H9 (cell line): ENCODE measurements around the gene SLC7A6. TPM values are rescaled to one million over a fixed set of nuclear protein-coding genes. Genes with fewer than 3 reads are reported as not detected.

Experiments used
- DNase-seq: peaks from one replicate; pipeline ENCODE4 v3.0.0-alpha.2; 2017
- H2AFZ ChIP-seq: one replicate; pipeline ENCODE4 v1.6.1; 2013; ENCODE audit warnings: mild to moderate bottlenecking, low read length, control low read depth, moderate library complexity
- H2AK5ac ChIP-seq: 2 replicates; pipeline ENCODE4 v1.6.1; 2013; ENCODE audit warnings: low read length, control low read depth, mixed read lengths; ENCODE audit not compliant: insufficient read length
- H2BK120ac ChIP-seq: one replicate; pipeline ENCODE4 v1.6.1; 2013; ENCODE audit warnings: low read depth, mild to moderate bottlenecking, low read length, control low read depth, inconsistent platforms; ENCODE audit not compliant: poor library complexity, severe bottlenecking
- H2BK12ac ChIP-seq: 2 replicates; pipeline ENCODE4 v1.6.1; 2013; ENCODE audit warnings: low read length, control low read depth, mixed read lengths, low read depth; ENCODE audit not compliant: insufficient read length
- H2BK15ac ChIP-seq: 2 replicates; pipeline ENCODE4 v1.6.1; 2013; ENCODE audit warnings: low read depth, low read length, control low read depth
- H2BK20ac ChIP-seq: one replicate; pipeline ENCODE4 v1.6.1; 2013; ENCODE audit warnings: low read depth, mild to moderate bottlenecking, low read length, control low read depth, inconsistent platforms; ENCODE audit not compliant: poor library complexity, severe bottlenecking
- H2BK5ac ChIP-seq: 2 replicates; pipeline ENCODE4 v1.6.1; 2013; ENCODE audit warnings: low read length, control low read depth, mixed read lengths; ENCODE audit not compliant: insufficient read length
- H3K14ac ChIP-seq: 2 replicates; pipeline ENCODE4 v1.6.1; 2013; ENCODE audit warnings: low read length, control low read depth; ENCODE audit not compliant: insufficient read depth
- H3K18ac ChIP-seq: 2 replicates; pipeline ENCODE4 v1.6.1; 2013; ENCODE audit warnings: low read depth, mild to moderate bottlenecking, mixed read lengths, low read length, control low read depth; ENCODE audit not compliant: insufficient read length
- H3K23ac ChIP-seq: 2 replicates; pipeline ENCODE4 v1.6.1; 2013; ENCODE audit warnings: low read length, control low read depth, mixed read lengths, low read depth; ENCODE audit not compliant: insufficient read length
- H3K23me2 ChIP-seq: 2 replicates; pipeline ENCODE4 v1.6.1; 2013; ENCODE audit warnings: low read depth, mild to moderate bottlenecking, mixed read lengths, low read length, control low read depth; ENCODE audit not compliant: insufficient read length, poor library complexity, severe bottlenecking
- H3K27ac ChIP-seq: 2 replicates; pipeline ENCODE4 v1.5.1; 2013; ENCODE audit warnings: low read length, control low read depth, mixed read lengths, low read depth; ENCODE audit not compliant: insufficient read length
- H3K27me3 ChIP-seq: 2 replicates; pipeline ENCODE4 v1.6.1; 2013; ENCODE audit warnings: low read length, control low read depth, inconsistent platforms; ENCODE audit not compliant: insufficient read depth
- H3K4ac ChIP-seq: 2 replicates; pipeline ENCODE4 v1.6.1; 2013; ENCODE audit warnings: low read depth, mild to moderate bottlenecking, control low read depth, inconsistent platforms, low read length, moderate library complexity
- H3K4me1 ChIP-seq: 2 replicates; pipeline ENCODE4 v1.6.1; 2013; ENCODE audit warnings: low read length, control low read depth, inconsistent platforms; ENCODE audit not compliant: insufficient read depth
- H3K4me2 ChIP-seq: 2 replicates; pipeline ENCODE4 v1.6.1; 2013; ENCODE audit warnings: low read length, control low read depth, mixed read lengths; ENCODE audit not compliant: insufficient read length, insufficient read depth
- H3K56ac ChIP-seq: 2 replicates; pipeline ENCODE4 v1.6.1; 2013; ENCODE audit warnings: low read depth, mild to moderate bottlenecking, mixed read lengths, low read length, control low read depth; ENCODE audit not compliant: insufficient read length
- H3K79me1 ChIP-seq: 2 replicates; pipeline ENCODE4 v1.6.1; 2013; ENCODE audit warnings: low read depth, mild to moderate bottlenecking, moderate library complexity, low read length, control low read depth, inconsistent platforms; ENCODE audit not compliant: insufficient read depth, poor library complexity, severe bottlenecking
- H3K79me2 ChIP-seq: 2 replicates; pipeline ENCODE4 v1.6.1; 2013; ENCODE audit warnings: low read length, control low read depth, inconsistent platforms; ENCODE audit not compliant: insufficient read depth
- H3K9ac ChIP-seq: 2 replicates; pipeline ENCODE4 v1.6.1; 2013; ENCODE audit warnings: low read length, control low read depth, mixed read lengths; ENCODE audit not compliant: insufficient read length; ENCODE audit errors: extremely low read depth
- H3K9me3 ChIP-seq: one replicate; pipeline ENCODE4 v1.6.1; 2013; ENCODE audit warnings: low read depth, low read length, inconsistent platforms; ENCODE audit not compliant: control insufficient read depth
- H3T11ph ChIP-seq: one replicate; pipeline ENCODE4 v1.6.1; 2013; ENCODE audit warnings: mild to moderate bottlenecking, low read length, control low read depth, inconsistent platforms
- H4K20me1 ChIP-seq: one replicate; pipeline ENCODE4 v1.6.1; 2013; ENCODE audit not compliant: control insufficient read depth, insufficient read length, insufficient read depth
- H4K5ac ChIP-seq: 2 replicates; pipeline ENCODE4 v1.6.1; 2013; ENCODE audit warnings: low read depth, mild to moderate bottlenecking, mixed read lengths, low read length, control low read depth; ENCODE audit not compliant: insufficient read length
- H4K8ac ChIP-seq: replicated peaks from 2 replicates; pipeline ENCODE4 v1.6.1; 2013; ENCODE audit warnings: low read length, control low read depth, mixed read lengths, low read depth; ENCODE audit not compliant: insufficient read length
- H4K91ac ChIP-seq: 2 replicates; pipeline ENCODE4 v1.6.1; 2013; ENCODE audit warnings: low read depth, mild to moderate bottlenecking, moderate library complexity, mixed read lengths, low read length, control low read depth; ENCODE audit not compliant: insufficient read length
- H3K27ac Mint-ChIP-seq, 3 experiments: 2 replicates in 2 of 3; 3 replicates in 1 of 3; pipeline ENCODE4 v1.8.0; 2020 to 2021; ENCODE audit warnings: mixed read lengths in 3 of 3, mild to moderate bottlenecking in 1 of 3, moderate library complexity in 1 of 3
- H3K27me3 Mint-ChIP-seq: 2 replicates; pipeline ENCODE4 v1.8.0; 2021; ENCODE audit warnings: low read depth, mild to moderate bottlenecking, moderate library complexity, mixed read lengths
- H3K36me3 Mint-ChIP-seq, 3 experiments: 2 replicates in 2 of 3; 3 replicates in 1 of 3; pipeline ENCODE4 v1.8.0; 2020 to 2021; ENCODE audit warnings: low read depth in 3 of 3, mixed read lengths in 3 of 3; ENCODE audit not compliant: insufficient read depth in 1 of 3
- H3K4me1 Mint-ChIP-seq, 2 experiments: 2 replicates each; pipeline ENCODE4 v1.8.0; 2020; ENCODE audit warnings: mixed read lengths in 2 of 2
- H3K4me3 Mint-ChIP-seq, 2 experiments: 2 replicates in 1 of 2; 3 replicates in 1 of 2; pipeline ENCODE4 v1.8.0; 2020 to 2021; ENCODE audit warnings: mild to moderate bottlenecking in 2 of 2, mixed read lengths in 2 of 2, moderate library complexity in 1 of 2
- H3K9me3 Mint-ChIP-seq, 2 experiments: 2 replicates in 1 of 2; 3 replicates in 1 of 2; pipeline ENCODE4 v1.8.0; 2020; ENCODE audit warnings: mild to moderate bottlenecking in 2 of 2, mixed read lengths in 2 of 2, moderate library complexity in 1 of 2
- CTCF ChIP-seq: fragments of 200-600 bp; sonication (generic); conservative IDR thresholded peaks from 3 replicates; pipeline ENCODE4 v1.8.0; 2021; ENCODE audit warnings: antibody characterized with exemption, mild to moderate bottlenecking
- WGBS: extraction: QIAGEN DNeasy Blood & Tissue Kit; methylation state at CpG from one replicate; pipeline ENCODE4 v1.1.7; 2013; ENCODE audit warnings: missing lambda C conversion rate, low lambda C conversion rate, mixed read lengths; ENCODE audit not compliant: insufficient read length; ENCODE audit errors: extremely low coverage; 5-methylcytosine and 5-hydroxymethylcytosine counted together
- total RNA-seq: library from RNA; stranded (reverse); gene quantifications from 2 replicates; pipeline ENCODE4 v1.2.1, GENCODE V29; 2021

Gene SLC7A6
- total RNA-seq, 1 experiment from 2014 or later: 21.1 TPM

DNA sequence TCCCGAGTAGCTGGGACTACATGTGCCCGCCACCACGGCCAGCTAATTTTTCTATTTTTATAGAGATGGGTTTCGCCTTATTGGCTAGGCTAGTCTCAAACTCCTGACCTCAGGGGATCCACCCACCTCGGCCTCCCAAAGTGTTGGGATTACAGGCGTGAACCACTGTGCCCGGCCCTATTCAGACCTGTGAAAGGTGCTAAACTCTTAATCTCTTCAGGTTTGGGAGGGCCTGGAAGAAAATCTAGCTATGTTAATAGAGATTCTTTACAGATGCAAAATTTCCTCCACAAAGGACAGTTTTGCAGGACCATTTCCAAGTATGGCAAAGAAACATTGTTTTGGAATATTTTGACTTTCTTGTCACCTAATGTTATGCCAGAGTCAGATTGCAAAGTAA is 22.2 kb upstream of the SLC7A6 start:
- TF ChIP-seq CTCF: no peak
- H3K14ac ChIP-seq: no peak overlapping the region
- no peak overlapping the region for H3K18ac ChIP-seq
- H3K27ac ChIP-seq: no peak overlapping the region
- no CpG with 5 or more reads among the region's 7 CpGs for WGBS
- no peak overlapping the region for H2AFZ ChIP-seq
- H3K9me3 ChIP-seq: no peaks in the 10 kb centered on the region
- H3K9ac ChIP-seq: no peak overlapping the region
- no peak for DNase-seq
- Mint-ChIP-seq H3K9me3 (no peaks in the 10 kb centered on the region; a peak in 1 of 5 replicates), H3K4me3 (no peak overlapping the region), H3K27me3 (peaks cover 25% of the 10 kb centered on the region), H3K27ac (no peak overlapping the region), H3K4me1 (peaks cover 24 to 27% of the 10 kb centered on the region in 2 experiments), H3K36me3 (no peaks in the 10 kb centered on the region; a peak in 1 of 7 replicates)
- H3K23me2 ChIP-seq: peaks cover 18% of the 10 kb centered on the region
- H2BK20ac ChIP-seq: no peak overlapping the region
- no peak overlapping the region for H2BK5ac ChIP-seq
- H3K79me1 ChIP-seq: no peaks in the 10 kb centered on the region
- no peak overlapping the region for H3K23ac ChIP-seq
- no peak overlapping the region for H4K91ac ChIP-seq
- no peaks in the 10 kb centered on the region for H3K79me2 ChIP-seq
- H2BK12ac ChIP-seq: no peak overlapping the region
- H4K20me1 ChIP-seq: no peaks in the 10 kb centered on the region
- H2BK15ac ChIP-seq: no peak overlapping the region
- no peak overlapping the region for H2BK120ac ChIP-seq
- H2AK5ac ChIP-seq: no peak overlapping the region
- no peak overlapping the region for H3K4ac ChIP-seq
- no peak overlapping the region for H3T11ph ChIP-seq
- H4K5ac ChIP-seq: no peak overlapping the region
- no peaks in the 10 kb centered on the region for H3K4me1 ChIP-seq
- H3K4me2 ChIP-seq: no peak overlapping the region
- no peaks in the 10 kb centered on the region; the same call in 1 of the 2 replicates for H3K27me3 ChIP-seq
- no peak overlapping the region for H3K56ac ChIP-seq
- H4K8ac ChIP-seq: no peak overlapping the region
